HFFc6 (cell line): ENCODE results near the gene PRR3. TPM values are rescaled to one million over a fixed set of nuclear protein-coding genes. Genes with fewer than 3 reads are reported as not detected.
"Not testable (repeated sequence)": the region's sequence is repeated elsewhere in the genome, so short reads cannot be mapped to it uniquely, and the experiment has no call there.

Source experiments
- DNase-seq: peaks from one replicate; pipeline ENCODE4 v3.0.0-alpha.2; 2018
- H3K27ac Mint-ChIP-seq: 2 replicates; pipeline ENCODE4 v1.8.0; 2020; ENCODE audit warnings: mild to moderate bottlenecking, mixed read lengths
- H3K27me3 Mint-ChIP-seq: 2 replicates; pipeline ENCODE4 v1.8.0; 2021; ENCODE audit warnings: mild to moderate bottlenecking, moderate library complexity, mixed read lengths; ENCODE audit not compliant: insufficient read depth
- H3K36me3 Mint-ChIP-seq: 2 replicates; pipeline ENCODE4 v1.8.0; 2021; ENCODE audit warnings: low read depth, mixed read lengths
- H3K4me1 Mint-ChIP-seq: 2 replicates; pipeline ENCODE4 v1.8.0; 2020; ENCODE audit warnings: low read depth, mixed read lengths
- H3K4me3 Mint-ChIP-seq: 2 replicates; pipeline ENCODE4 v1.8.0; 2020; ENCODE audit warnings: mild to moderate bottlenecking, moderate library complexity, mixed read lengths
- H3K9me3 Mint-ChIP-seq: 2 replicates; pipeline ENCODE4 v1.8.0; 2020; ENCODE audit warnings: mild to moderate bottlenecking, mixed read lengths
- total RNA-seq, 6 experiments: library from RNA; stranded (reverse); fragmentation: NEBNext Ultra II Directional; extraction: Animal tissue kit (Norgen Biotek cat#: 25700); gene quantifications; 2 replicates in 1 of 6; 3 replicates in 5 of 6; pipeline ENCODE4 v1.2.3, GENCODE V29; 2021
- TF ChIP-seq, protein P1 (sequence below): fragments of 200-600 bp; sonication (generic); IDR thresholded peaks from 2 replicates; pipeline ENCODE4 v1.5.0; 2021; ENCODE audit warnings: antibody characterized with exemption, mild to moderate bottlenecking

The PRR3 gene
- total RNA-seq, 6 experiments from 2014 or later: 9.8 to 14.0 (median 12.3) TPM

DNA sequence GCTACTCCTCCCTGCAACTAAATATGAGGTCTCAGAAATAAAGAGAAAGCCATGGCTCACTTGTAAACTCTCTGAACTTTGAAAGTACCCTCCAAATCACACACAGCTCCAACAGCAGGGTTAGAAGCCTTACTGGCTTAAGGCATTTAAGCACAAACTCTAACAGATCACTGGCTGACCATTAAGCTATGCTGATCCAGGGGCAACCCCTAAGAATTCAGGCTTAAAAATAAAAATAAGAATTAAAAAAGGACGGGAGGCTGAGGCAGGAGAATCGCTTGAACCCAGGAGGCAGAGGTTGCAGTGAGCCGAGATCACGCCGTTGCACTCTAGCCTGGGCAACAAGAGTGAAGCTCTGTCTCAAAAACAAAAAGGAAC, 45.9 kb upstream of the PRR3 start:
- Mint-ChIP-seq H3K4me1 (peaks cover 34% of the 10 kb centered on the region), H3K27me3 (no peaks in the 10 kb centered on the region), H3K27ac (no peak overlapping the region), H3K36me3 (peaks cover 6% of the 10 kb centered on the region; the same call in 1 of the 2 replicates), H3K9me3 (no peaks in the 10 kb centered on the region), H3K4me3 (no peak overlapping the region)
- no peak for DNase-seq
- TF ChIP-seq, protein P1, sequence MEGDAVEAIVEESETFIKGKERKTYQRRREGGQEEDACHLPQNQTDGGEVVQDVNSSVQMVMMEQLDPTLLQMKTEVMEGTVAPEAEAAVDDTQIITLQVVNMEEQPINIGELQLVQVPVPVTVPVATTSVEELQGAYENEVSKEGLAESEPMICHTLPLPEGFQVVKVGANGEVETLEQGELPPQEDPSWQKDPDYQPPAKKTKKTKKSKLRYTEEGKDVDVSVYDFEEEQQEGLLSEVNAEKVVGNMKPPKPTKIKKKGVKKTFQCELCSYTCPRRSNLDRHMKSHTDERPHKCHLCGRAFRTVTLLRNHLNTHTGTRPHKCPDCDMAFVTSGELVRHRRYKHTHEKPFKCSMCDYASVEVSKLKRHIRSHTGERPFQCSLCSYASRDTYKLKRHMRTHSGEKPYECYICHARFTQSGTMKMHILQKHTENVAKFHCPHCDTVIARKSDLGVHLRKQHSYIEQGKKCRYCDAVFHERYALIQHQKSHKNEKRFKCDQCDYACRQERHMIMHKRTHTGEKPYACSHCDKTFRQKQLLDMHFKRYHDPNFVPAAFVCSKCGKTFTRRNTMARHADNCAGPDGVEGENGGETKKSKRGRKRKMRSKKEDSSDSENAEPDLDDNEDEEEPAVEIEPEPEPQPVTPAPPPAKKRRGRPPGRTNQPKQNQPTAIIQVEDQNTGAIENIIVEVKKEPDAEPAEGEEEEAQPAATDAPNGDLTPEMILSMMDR: no peak

DNA sequence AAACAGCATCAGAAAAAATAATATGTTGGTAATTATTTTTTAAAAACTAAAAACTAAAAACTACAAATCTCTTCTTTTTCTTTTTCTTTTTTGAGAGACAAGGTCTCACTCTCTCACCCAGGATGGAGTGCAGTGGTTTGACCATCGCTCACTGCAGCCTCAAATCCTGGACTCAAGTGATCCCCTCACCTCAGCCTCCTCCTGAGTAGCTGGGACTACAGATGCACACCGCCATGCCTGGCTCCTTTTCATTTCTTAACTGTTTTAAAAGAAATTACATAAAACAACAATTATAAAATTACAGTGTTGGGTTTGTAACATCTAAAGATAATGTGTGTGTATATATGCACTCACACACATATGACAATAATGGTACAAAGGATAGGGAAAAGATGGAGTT, 43.6 kb upstream of the PRR3 start:
- Mint-ChIP-seq H3K27ac (no peak overlapping the region), H3K4me3 (no peak overlapping the region), H3K36me3 (peaks cover 9% of the 10 kb centered on the region), H3K27me3 (no peaks in the 10 kb centered on the region), H3K4me1 (peaks cover 35% of the 10 kb centered on the region), H3K9me3 (peaks cover 3% of the 10 kb centered on the region)
- TF ChIP-seq, protein P1: no peak
- no peak for DNase-seq

DNA sequence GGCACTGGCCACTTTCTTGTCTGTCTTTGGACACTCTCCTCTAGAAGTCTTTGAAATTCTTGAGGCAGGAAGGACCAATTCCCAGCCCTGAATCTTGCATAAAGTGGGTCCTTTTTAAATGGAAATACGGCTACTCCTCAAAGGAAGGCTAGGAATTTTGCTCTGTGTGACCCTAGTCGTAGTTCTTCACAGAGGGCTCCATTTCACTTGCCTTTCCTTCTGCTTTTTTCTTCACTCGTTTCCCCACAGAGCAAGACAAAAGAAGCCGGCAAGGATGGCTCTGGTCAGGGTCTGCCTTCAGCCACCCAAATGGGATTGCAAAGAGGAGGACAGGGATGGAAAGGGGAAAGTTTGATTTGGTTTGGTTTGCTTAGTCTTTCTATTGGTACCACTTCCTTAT, 42.0 kb upstream of the PRR3 start:
- peaks cover 9% of the 10 kb centered on the region for H3K36me3 Mint-ChIP-seq
- no peaks in the 10 kb centered on the region for H3K27me3 Mint-ChIP-seq
- H3K4me1 Mint-ChIP-seq: peaks cover 28% of the 10 kb centered on the region
- peaks cover 9% of the 10 kb centered on the region for H3K9me3 Mint-ChIP-seq
- peak overlapping the region; percentile 63 for H3K4me3 Mint-ChIP-seq
- DNase-seq: no peak
- TF ChIP-seq, protein P1: no peak
- no peak overlapping the region; the same call in 1 of the 2 replicates for H3K27ac Mint-ChIP-seq

DNA sequence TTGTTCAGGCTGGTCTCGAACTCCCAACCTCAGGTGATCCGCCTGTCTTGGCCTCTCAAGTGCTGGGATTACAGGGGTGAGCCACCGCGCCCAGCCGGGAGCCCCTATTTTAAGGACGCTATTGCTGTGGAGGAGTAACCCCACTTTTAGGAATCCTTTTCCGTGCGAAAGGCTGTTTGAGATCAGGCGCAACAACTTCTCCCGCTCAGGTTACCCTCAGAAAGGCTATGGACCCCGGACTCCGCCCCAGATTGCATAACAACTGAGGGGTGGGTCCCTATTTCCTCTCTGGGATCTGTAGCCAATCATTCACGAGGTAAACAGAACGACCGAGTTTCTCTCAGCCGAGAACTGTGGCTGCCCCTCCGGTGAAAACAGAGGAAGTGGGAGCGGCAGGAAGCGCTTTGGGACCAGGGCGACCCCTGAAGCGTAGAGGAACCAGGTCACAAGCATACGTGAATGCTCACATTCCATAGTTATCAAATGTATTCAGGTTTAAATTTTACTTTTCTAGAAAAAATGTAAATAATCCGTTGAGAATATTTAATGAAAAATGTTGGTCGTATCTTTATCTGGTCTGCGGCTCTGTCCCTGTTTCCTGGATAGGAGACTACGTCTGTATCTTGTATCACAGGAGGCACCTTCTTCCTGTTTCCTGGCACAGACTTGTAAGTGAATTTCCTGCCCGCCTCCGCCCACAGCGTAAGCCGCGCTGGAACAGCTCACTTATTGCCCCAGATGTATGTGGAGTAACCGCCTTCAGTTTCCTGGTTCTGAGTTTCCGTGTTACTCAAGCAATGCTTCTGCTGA, 40.9 kb upstream of the PRR3 start:
- H3K9me3 Mint-ChIP-seq: peaks cover 9% of the 10 kb centered on the region

DNA sequence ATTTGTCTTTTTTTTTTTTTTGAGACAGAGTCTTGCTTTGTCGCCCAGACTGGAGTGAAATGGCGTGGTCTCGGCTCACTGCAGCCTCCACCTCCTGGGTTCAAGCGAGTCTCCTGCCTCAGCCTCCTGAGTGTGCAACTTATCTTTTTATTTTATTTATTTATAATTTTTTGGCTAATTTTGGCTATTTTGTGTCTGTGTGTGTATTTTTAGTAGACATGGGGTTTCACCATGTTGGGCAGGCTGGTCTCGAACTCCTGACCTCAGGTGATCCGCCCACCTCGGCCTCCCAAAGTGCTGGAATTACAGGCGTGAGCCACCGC, 40.4 kb upstream of the PRR3 start:
- DNase-seq, H3K9me3 Mint-ChIP-seq, H3K27me3 Mint-ChIP-seq, H3K36me3 Mint-ChIP-seq: not testable (repeated sequence)
- peaks cover 32% of the 10 kb centered on the region for H3K4me1 Mint-ChIP-seq
- peak overlapping the region; percentile 96 for H3K27ac Mint-ChIP-seq
- H3K4me3 Mint-ChIP-seq: peak overlapping the region; percentile 92

More for the DNA sequence above, 40.9 kb upstream of the PRR3 start:
- Mint-ChIP-seq H3K36me3 (peaks cover 9% of the 10 kb centered on the region), H3K27ac (peak overlapping the region; percentile 96), H3K27me3 (no peaks in the 10 kb centered on the region), H3K4me3 (peak overlapping the region; percentile 92), H3K4me1 (peaks cover 32% of the 10 kb centered on the region)
- TF ChIP-seq, protein P1: no peak
- DNase-seq: peak; percentile 82

DNA sequence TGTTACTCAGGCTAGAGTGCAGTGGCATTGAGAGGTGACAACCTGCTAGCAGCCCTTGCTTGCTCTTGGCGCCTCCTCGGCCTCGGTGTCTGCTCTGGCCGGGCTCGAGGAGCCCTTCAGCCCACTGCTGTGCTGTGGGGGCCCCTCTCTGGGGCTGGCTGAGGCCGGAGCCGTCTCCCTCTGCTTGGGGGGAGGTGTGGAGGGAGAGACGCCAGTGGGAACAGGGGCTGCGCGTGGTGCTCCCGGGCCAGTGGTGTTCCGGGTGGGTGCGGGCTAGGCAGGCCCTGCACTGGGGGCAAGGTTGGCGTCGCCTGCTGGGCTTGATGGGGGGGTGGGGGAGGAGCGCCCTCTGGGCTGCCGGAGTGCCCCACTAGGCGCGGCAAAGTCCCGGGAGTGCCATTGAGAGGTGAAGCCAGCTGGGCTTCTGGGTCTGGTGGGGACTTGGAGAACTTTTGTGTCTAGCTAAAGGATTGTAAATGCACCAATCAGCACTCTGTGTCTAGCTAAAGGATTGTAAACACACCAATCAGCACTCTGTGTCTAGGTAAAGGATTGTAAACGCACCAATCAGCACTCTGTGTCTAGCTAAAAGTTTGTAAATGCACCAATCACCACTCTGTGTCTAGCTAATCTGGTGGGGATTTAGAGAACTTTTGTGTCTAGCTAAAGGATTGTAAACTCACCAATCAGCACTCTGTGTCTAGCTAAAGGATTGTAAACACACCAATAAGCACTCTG, 39.2 kb upstream of the PRR3 start:
- not testable (repeated sequence) for H3K9me3 Mint-ChIP-seq, H3K27ac Mint-ChIP-seq, DNase-seq, H3K27me3 Mint-ChIP-seq, H3K4me3 Mint-ChIP-seq
- Mint-ChIP-seq H3K4me1 (peaks cover 43% of the 10 kb centered on the region), H3K36me3 (peaks cover 13% of the 10 kb centered on the region)

DNA sequence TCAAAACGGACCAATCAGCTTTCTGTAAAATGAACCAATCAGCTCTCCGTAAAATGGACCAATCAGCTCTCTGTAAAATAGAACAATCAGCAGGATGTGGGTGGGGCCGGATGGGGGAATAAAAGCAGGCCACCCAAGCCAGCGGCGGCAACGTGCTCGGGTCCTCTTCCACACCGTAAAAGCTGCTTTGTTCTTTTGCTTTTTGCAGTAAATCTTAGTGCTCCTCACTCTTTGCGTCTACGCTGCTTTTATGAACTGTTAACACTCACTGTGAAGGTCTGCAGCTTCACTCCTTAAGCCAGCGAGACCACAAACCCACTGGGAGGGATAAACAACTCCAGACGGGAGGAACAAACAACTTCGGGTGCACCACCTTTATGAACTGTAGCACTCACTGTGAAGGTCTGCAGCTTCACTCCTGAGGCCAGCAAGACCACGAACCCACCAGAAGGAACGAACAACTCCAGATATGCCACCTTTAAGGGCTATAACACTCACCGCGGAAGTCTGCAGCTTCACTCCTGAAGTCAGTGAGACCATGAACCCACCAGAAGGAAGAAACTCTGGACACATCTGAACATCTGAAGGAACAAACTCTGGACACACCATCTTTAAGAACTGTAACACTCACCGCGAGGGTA, 38.5 kb upstream of the PRR3 start:
- not testable (repeated sequence) for H3K4me3 Mint-ChIP-seq, H3K27ac Mint-ChIP-seq

More for the DNA sequence above, 38.5 kb upstream of the PRR3 start:
- H3K27me3 Mint-ChIP-seq, DNase-seq, H3K9me3 Mint-ChIP-seq: not testable (repeated sequence)
- Mint-ChIP-seq H3K36me3 (peaks cover 13% of the 10 kb centered on the region), H3K4me1 (peaks cover 44% of the 10 kb centered on the region)
